ENCODE measurements around the gene FBXO38.

FBXO38 gene, protein sequence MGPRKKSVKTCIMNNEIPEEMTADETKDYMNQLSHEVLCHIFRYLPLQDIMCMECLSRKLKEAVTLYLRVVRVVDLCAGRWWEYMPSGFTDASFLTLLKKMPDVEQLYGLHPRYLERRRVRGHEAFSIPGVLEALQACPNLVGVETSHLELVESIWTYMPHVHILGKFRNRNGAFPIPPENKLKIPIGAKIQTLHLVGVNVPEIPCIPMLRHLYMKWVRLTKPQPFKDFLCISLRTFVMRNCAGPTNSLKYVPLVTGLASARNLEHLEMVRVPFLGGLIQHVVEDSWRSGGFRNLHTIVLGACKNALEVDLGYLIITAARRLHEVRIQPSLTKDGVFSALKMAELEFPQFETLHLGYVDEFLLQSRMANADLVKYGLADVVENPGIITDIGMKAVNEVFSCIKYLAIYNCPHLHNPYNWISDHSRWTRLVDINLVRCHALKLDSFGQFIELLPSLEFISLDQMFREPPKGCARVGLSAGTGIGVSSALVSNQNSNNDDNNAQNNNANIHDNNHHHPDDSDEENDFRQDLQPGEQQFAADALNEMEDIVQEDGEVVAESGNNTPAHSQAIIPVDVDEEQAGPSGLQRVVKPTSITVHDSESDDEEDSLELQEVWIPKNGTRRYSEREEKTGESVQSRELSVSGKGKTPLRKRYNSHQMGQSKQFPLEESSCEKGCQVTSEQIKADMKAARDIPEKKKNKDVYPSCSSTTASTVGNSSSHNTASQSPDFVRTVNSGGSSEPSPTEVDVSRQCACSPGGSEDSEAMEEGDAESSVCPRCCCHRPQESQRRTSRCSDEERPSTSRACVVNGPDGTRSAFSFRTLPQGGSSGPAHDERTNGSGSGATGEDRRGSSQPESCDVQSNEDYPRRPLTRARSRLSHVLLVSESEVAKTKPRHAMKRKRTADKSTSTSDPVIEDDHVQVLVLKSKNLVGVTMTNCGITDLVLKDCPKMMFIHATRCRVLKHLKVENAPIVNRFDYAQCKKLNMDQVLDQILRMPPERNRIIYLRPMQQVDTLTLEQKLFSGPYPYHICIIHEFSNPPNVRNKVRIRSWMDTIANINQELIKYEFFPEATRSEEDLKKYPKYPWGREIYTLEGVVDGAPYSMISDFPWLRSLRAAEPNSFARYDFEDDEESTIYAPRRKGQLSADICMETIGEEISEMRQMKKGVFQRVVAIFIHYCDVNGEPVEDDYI

DNA sequence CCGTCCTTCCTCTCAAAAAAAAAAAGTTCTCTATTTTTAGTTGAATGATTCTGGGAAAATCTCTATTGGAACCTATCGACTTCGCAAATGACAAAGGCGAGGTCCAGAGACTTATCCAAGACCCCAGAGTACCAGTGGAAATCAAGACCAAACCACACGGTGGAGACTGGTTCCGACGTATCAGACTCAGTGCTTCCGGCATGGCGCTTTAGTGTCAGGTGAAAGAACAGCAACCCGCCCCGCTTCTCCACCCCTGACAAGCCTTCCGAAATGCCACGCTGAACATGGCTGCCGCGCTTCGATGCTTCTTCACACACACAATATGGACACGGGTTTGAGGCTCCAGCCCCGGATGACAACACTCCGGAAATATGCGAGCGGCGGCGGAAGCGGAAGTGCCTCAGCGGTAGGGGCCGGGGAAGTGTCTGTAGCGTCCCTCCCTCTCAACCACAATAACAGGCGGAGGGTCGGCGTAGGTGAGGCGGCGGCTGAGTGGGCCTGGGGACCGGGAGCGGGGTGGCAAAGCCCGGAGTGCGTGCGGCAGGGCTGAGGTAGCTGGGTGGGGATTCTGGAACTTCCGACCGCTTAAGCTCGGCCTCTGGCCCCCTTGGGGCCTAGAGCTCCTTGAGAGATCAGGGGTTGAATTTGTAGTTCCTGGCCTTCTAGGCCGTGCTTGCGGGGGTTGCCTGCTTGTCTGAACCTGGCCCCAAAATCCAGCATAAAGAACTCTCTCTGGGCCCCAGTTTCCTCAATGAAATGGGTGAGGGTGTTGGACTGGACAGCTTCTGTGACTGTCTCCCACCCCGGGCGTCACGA, at the start of gene FBXO38:
FBXO38 (plus strand) TSS at position 395 of the 816 bp plus-strand sequence. CDS start 10,819 bp downstream, outside the sequence.
- H3K4me2 ChIP-seq = peak within 1 kb of the TSS; percentile 82 to 99 (median 94)
- no peak for TF ChIP-seq Cebpa-rat (IDR thresholded peaks at IDR 0.05)
- H3K4me1 ChIP-seq = peaks cover 29 to 79% (median 42%) of the 10 kb centered on the region in 10 experiments
- H3K36me3 ChIP-seq = peaks cover 13 to 30% (median 22%) of the 10 kb centered on the region in 11 experiments; a peak in 20 of 22 replicates
- peaks cover 0 to 32% (median 16%) of the 10 kb centered on the region in 11 experiments; a peak in 11 of 22 replicates for H4K20me1 ChIP-seq
- no peaks in the 10 kb centered on the region for H3K27me3 ChIP-seq
- peak within 1 kb of the TSS; percentile 95 to 100 (median 97) for H3K27ac ChIP-seq
- H3K9me3 ChIP-seq (replicated peaks in 1 of 11) = peaks cover 4 to 13% (median 8%) of the 10 kb centered on the region in 11 experiments
- H3K9ac ChIP-seq = peak within 1 kb of the TSS; percentile 92 to 99 (median 98)
- H3K4me3 ChIP-seq = peak within 1 kb of the TSS; percentile 75 to 92 (median 84)

DNA sequence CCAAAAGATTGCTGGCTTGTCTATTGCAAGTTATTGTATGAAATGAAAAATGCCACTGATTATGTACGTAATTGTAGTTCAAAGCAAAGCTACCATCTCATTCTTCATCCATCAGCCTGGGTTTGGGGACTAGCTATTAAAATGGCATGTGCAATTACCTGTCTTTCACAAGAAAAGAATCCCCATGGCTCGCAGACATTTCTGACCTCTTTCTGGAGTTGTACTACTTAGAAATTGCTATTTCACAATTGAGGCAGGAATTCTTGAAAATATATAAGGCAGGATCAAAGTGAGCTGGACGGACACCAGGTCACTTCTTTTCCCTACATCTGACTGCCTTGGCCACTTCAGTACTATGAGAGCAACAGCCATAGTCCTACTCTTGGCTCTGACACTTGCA, 48.5 kb upstream of the FBXO38 start, which contains the start of gene SPINK9:
SPINK9 (plus strand) TSS at position 301 of the 400 bp plus-strand sequence; CDS start at position 356, 55 bp downstream.
- Histone ChIP-seq H3K27me3 (no peaks in the 10 kb centered on the region), H3K4me2 (no peak within 1 kb of the TSS), H3K4me3 (no peak within 1 kb of the TSS), H3K9me3 (replicated peaks in 1 of 11) (peaks cover 0 to 7% (median 0%) of the 10 kb centered on the region in 11 experiments; a peak in 1 of 22 replicates), H3K9ac (no peak within 1 kb of the TSS), H3K36me3 (no peaks in the 10 kb centered on the region), H4K20me1 (no peaks in the 10 kb centered on the region), H3K27ac (no peak within 1 kb of the TSS), H3K4me1 (peaks cover 0 to 8% (median 0%) of the 10 kb centered on the region in 10 experiments; a peak in 2 of 20 replicates)
- TF ChIP-seq Cebpa-rat (IDR thresholded peaks at IDR 0.05) = no peak

DNA sequence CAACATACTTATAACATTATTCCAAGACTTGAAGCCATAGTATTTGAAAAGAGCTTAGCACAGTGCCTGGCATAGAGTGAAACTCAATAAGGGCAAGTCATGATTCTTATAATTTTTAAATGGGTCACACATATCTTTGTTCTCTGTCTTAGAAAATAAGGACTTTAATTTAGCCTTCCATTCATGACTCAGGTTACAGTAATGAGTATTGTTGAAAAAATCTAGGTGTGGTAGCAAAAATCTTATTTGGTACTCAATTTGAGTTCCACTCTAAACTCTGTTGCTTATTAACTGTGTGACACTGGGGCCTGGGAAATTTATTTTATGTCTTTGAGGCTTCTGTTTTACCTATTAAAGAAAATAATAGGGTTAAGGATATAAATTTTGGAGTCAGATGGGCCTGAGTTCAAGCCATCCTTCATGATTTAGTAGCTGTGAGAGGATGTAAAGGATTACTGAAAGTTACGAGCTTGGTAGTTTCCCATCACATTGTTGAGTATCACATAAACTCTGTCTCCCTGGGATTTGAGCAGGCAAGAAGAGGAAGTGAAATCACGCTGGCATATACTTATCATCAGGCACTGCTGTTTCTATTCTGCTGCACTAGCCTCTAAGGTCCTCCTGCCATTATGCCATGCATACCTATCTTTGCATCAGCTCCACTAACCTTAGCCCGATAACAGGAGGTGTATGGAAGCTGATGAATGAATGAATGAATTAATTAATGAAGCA, 46.9 kb upstream of the FBXO38 start:
- Histone ChIP-seq H3K4me3 (no peak overlapping the region), H3K4me1 (peaks cover 0 to 8% (median 0%) of the 10 kb centered on the region in 10 experiments; a peak in 2 of 20 replicates), H3K4me2 (no peak overlapping the region; a peak in 1 of 22 replicates), H3K36me3 (no peaks in the 10 kb centered on the region), H3K27ac (no peak overlapping the region), H3K9me3 (replicated peaks in 1 of 11) (no peaks in the 10 kb centered on the region), H3K9ac (no peak overlapping the region), H3K27me3 (no peaks in the 10 kb centered on the region), H4K20me1 (no peaks in the 10 kb centered on the region)
- no peak for TF ChIP-seq Cebpa-rat (IDR thresholded peaks at IDR 0.05)

DNA sequence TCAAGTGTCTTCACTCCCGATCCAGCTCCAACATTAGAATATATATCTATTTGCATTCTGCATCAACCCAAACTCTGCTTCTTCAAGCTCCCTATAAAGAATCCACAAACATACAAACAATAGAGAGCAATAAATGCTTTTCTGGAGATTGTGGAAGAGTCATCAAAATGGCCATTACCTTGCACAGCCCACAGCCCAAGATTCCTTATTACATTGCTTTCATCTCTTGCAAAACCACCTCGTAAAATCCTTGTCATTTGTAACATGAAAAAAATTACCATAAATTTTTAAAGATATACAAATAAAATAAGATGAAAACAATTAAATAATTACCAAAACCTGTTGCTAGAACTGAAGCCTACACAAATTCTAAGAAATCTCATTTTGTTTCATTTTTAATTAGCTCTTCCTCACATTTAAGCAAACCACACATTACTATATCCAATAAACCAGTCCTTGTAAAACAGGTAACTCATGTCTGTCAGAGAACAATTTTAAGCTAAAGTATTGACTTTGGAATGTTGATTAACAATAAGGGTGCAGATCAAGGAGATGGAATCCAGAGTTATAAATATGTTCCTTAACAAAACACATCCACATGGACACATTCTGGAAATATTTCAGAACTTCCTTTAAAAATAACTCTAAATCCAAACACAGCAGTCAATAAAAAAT, 41.2 kb upstream of the FBXO38 start:
- H4K20me1 ChIP-seq = no peaks in the 10 kb centered on the region
- H3K27ac ChIP-seq = no peak overlapping the region
- H3K4me1 ChIP-seq = peaks cover 0 to 15% (median 0%) of the 10 kb centered on the region in 10 experiments; a peak in 5 of 20 replicates
- peak overlapping the region in 3 of 11 experiments; percentile 17 to 74 (median 57); a peak in 3 of 22 replicates for H3K4me2 ChIP-seq
- H3K4me3 ChIP-seq = no peak overlapping the region
- no peaks in the 10 kb centered on the region for H3K36me3 ChIP-seq
- H3K9ac ChIP-seq = no peak overlapping the region
- no peaks in the 10 kb centered on the region for H3K9me3 ChIP-seq (replicated peaks in 1 of 11)
- no peak for TF ChIP-seq Cebpa-rat (IDR thresholded peaks at IDR 0.05)
- no peaks in the 10 kb centered on the region for H3K27me3 ChIP-seq

DNA sequence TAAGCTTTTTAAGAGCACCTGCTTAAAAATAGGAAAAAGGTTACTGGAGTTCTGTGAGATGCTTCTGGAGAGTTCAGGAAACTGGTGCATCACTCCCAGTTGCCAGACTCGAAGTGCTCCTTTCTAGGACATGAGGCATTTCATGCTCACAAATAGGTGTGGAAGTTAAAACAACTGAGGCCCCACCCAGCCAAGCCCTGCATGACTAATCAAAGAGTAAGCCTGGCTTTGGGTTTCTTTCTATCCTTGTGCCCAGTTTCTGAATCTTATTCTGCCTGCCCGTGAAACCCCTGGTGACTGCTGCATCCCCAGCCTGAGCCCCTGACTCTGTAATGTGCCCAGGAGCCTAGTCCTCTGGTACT, 40.7 kb upstream of the FBXO38 start:
- Histone ChIP-seq H3K36me3 (no peaks in the 10 kb centered on the region), H3K4me2 (peak overlapping the region in 4 of 11 experiments; percentile 7 to 74 (median 37); a peak in 7 of 22 replicates), H3K9ac (no peak overlapping the region), H3K4me1 (peaks cover 0 to 15% (median 0%) of the 10 kb centered on the region in 10 experiments; a peak in 5 of 20 replicates), H3K9me3 (replicated peaks in 1 of 11) (no peaks in the 10 kb centered on the region), H4K20me1 (no peaks in the 10 kb centered on the region), H3K4me3 (no peak overlapping the region), H3K27me3 (no peaks in the 10 kb centered on the region), H3K27ac (peak overlapping the region in 3 of 11 experiments; percentile 7 to 15 (median 8); a peak in 2 of 22 replicates)
- no peak for TF ChIP-seq Cebpa-rat (IDR thresholded peaks at IDR 0.05)

DNA sequence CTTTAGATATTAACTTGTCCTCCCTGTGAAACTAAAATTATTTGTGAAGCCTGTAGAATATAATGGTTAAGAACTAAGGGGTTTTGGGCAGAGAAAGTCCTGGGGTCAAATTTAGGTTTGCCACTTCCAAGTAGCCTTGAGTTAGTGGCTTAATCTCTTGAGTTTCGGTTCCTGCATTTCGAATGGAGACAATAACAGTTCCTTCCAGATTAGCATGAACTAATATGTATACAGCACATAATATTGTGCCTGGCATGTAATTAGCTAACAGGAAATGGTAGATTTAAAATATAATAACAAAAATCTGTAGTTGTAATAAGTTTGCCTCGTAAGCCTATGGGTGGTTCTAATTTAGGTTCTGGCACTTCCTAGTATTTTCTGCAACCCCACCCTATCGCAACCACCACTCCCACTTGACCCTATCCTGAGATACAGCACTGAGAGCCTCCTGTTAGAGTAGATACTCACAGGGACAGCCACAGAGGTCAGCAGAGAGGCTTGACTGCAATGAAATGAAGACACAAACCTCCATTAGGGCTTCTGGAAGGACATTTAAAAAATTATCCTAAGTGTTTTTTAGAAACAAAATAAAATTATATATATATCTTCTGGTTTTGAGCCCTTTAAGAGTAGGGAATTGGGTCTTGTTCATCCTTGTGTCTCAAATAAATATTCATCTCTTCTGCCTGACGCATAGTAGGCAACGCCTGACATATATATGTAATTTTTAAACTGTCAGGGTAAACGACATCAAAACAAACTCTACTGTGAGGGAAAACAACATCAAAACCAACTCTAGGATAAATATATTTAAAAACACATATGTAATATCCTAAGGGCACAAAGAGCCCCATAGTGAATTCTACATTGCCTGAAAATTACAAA, 39.9 kb upstream of the FBXO38 start:
- H3K36me3 ChIP-seq = no peaks in the 10 kb centered on the region
- peak overlapping the region in 3 of 11 experiments; percentile 7 to 74 (median 57); a peak in 6 of 22 replicates for H3K4me2 ChIP-seq
- no peak overlapping the region for H3K4me3 ChIP-seq
- H3K27me3 ChIP-seq = no peaks in the 10 kb centered on the region
- no peak for TF ChIP-seq Cebpa-rat (IDR thresholded peaks at IDR 0.05)
- H3K9ac ChIP-seq = no peak overlapping the region
- peak overlapping the region in 3 of 11 experiments; percentile 7 to 15 (median 8); a peak in 2 of 22 replicates for H3K27ac ChIP-seq
- H4K20me1 ChIP-seq = no peaks in the 10 kb centered on the region
- peaks cover 0 to 15% (median 0%) of the 10 kb centered on the region in 10 experiments; a peak in 5 of 20 replicates for H3K4me1 ChIP-seq
- no peaks in the 10 kb centered on the region for H3K9me3 ChIP-seq (replicated peaks in 1 of 11)

Measured in BLaER1 treated with 17β-estradiol and CSF1 and Interleukin-3, amounts not matched to agents 10 nM and 100 nM (cell line).